Activated CD4-positive, CD25-positive, alpha-beta regulatory T cell treated with anti-CD3 and anti-CD28 coated beads, Interleukin-2, amount 50 U/mL, for 24 hours (primary cell): ENCODE measurements around the gene KRI1.

Source experiments
- ATAC-seq, 2 donors: fragments of 150-1000 bp; cut with Tn5 transposase; one replicate each; pipeline ENCODE4 v1.10.0; 2021; ENCODE audit warnings: mild to moderate bottlenecking in 1 of 2, moderate library complexity in 1 of 2

Gene KRI1

GRCh38 chr19:10565567-10566407 lies at the start of gene KRI1:
TSS of gene KRI1 (minus strand) at chr19:10566010. CDS start at chr19:10565999, 11 bp downstream.
- peak; percentile 55 for ATAC-seq

DNA sequence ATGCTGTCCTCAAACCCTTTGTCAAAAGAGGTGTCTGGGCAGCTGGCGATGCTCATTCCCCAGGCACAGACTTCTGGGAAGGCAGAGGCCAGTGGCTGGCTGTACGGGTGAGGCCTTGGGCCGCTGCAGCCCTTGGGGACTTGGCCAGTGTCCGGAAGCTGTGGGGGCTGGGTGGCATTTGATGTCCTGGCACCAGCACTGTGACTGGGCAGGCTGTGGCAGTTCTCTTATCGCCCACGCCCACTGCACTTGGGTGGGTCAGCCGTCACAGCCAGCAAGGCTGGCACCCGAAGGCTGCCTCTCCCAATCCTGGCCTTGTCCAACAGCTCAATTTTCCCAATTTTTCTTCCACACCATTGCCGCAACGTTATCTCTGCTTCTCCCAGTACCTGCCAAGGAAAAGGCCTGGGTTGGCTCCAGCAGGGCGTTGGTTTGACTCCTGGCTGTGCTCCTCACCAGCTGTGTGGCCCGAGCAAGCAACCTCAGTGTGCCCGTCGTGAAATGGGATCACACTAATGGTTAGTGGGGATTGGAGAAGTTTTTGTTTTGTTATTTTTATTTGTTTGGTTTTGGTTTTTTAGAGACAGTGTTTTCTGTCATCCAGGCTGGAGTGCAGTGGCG lies 46.8 kb upstream of the KRI1 start:
- ATAC-seq = no peak

- ATAC-seq = no peak
These were observed 46.1 kb upstream of the KRI1 start for GRCh38 chr19:10611907-10612306.

- no peak for ATAC-seq
These were observed 38.7 kb upstream of the KRI1 start for GRCh38 chr19:10604460-10604980.

DNA sequence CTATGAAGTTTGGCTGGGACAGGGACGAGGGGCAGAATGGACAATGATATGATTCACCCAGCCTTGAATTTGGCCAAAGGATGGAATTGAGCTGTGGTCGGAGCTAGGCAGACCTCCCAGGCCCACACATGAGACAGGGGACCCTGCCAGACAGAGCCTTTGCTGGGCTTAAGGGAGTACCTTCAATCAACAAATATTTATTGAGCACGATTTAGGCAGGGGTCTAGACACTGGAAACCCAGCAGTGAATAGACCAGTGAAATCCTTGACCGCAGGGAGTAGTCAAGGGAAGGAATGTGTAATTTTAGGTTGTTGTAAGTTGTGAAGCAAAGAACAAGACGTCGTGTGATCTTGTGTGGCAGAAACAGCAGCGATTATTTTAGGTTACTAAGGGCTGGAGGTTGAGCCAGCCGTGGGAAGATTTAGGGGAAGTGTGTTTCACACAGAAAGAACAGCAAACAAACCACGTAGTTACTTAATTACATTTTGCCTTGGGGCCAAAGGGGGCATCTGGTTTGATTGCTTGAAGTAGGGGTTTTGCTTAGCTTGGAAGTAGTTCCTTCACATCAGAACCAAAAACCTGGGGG lies 38.2 kb upstream of the KRI1 start:
- peak; percentile 16 to 21 for ATAC-seq

DNA sequence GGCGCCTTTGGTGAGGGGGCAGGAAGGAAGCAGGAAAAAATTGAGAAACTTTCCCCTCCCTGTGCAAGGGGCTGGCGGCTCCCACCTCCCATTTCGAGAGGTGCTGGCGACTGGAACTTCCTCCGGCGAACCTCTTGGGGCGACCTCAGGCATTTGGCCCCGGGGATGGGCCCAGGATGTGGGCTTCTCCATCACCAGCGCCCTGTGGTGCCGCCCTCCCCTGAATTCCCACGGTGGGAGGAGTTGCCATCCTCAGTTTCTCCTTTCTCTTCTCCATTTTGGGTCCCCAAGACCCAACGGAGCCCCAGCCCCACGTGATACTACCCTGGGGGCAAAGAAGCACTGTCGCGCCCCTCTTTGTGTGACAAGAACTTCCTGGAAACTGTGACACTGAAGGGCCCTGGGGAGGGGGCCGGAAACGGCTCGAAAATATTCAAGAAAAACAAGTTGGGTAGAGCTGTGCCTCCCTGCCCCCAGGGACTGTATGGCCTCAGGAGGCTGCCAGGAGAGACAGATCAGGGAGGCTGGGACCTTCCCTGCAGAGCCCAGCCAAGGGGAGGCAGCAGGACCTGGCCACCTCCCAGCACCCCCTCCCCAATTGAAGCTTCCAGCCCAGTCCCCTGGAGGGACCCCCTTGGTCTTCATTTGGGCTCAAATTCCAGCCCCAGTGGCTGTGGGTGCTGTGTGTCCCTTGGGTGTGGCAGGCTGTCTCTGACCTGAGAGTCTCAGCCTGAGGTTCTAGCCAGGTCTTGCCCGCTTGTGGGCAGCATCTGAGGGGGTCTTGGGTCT lies 37.5 kb upstream of the KRI1 start:
- ATAC-seq = peak; percentile 67 to 72

DNA sequence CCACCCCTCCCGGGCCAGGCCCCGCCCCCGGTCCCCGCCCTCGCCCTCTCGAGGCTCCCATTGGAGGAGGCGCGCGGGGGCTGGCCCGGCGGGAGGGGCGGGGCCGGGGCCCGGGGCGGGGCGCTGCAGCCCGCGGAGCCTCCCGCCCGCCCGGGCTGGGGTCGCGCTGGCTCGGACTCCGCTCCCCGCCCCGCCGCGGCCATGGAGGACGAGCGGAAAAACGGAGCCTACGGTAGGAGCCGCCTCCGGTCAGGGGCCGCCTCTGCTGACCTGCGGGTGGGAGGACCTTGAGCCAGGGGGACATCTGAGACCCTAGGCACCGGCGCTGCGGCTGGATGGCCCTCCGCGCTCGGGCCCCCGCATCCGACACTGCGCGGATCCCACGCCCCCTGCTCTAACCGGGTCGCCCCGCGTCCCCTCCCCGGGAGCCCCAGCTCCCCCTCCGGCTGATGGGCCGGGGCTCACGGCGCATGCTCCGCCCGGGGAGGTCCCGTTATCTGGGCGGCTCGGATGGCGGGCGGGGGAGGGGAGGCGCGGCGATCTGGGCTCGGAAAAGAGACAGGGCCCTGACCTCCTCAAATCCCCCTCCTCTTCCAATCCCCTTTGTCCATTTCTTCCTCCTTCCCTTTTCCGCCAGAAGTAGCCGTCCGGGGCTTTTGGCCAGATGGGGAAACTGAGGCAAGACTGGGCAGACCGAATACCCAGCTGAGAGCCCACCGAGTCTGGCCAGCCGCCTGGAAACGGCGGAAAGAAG lies 36.7 kb upstream of the KRI1 start:
- peak; percentile 80 for ATAC-seq

- no peak for ATAC-seq
These were observed 36.2 kb upstream of the KRI1 start for GRCh38 chr19:10601999-10602329.

- no peak for ATAC-seq
These were observed 34.3 kb upstream of the KRI1 start for GRCh38 chr19:10600149-10600548.

DNA sequence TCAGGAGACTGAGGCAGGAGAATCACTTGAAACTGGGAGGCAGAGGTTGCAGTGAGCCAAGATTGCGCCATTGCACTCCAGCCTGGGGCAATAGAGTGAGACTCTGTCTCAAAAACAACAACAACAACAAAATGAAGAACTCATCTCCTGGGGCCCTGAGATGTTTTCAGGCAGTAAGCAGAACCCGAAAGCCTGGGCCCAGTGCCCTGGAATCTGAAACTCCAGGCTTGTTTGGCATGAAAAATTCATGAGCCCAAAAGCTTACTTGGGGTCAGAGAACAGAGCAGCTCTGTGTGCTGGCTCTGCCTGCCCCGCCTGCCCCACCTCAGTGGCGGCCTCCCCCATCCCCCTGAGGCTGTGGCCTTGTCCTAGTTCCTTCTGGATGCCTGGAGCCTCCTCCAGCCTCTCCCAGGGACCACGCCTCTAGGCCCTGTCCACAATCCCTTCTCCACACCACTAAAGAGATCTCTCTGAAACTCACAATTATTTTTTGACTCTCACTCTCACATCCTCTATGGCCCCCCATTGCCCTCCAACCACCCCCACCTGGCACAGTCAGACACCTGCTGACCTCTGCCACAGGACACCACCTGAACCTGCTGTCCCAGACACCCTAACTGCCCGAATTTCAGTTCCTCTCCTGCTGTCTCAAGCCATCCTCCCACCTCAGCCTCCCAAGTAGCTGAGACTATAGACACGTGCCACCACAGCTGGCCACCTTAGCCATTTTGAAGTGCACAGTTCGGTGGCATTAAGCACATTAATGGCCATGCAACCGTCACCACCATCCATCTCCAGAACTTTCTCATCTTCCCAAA lies 28.2 kb upstream of the KRI1 start:
- ATAC-seq = no peak

DNA sequence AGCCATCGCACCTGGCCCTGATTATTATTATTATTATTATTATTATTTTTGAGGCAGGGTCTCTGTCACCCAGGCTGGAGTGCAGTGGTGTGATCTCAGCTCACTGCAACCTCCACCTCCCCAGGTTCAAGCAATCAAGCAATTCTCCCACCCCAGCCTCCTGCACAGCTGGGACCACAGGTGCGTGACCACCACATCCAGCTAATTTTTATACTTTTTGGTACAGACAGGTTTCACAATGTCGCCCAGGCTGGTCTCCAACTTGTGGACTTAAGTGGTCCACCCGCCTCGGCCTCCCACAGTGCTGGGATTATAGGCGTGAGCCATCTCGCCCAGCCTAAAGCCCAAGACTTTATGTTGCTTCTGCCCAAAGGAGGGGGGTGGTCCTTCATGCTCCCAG lies 27.3 kb upstream of the KRI1 start:
- no peak for ATAC-seq

GRCh38 chr19:10587839-10588150 lies 22.0 kb upstream of the KRI1 start:
- ATAC-seq = no peak

GRCh38 chr19:10587022-10587838 lies 21.4 kb upstream of the KRI1 start, which contains the start of gene AP1M2:
TSS of gene AP1M2 (minus strand) at chr19:10587312. CDS start at chr19:10587231, 81 bp downstream.
- no peak for ATAC-seq

- ATAC-seq = no peak
These were observed 20.6 kb upstream of the KRI1 start for GRCh38 chr19:10586396-10586795.

GRCh38 chr19:10583036-10583776 lies 17.4 kb upstream of the KRI1 start:
- ATAC-seq = no peak

DNA sequence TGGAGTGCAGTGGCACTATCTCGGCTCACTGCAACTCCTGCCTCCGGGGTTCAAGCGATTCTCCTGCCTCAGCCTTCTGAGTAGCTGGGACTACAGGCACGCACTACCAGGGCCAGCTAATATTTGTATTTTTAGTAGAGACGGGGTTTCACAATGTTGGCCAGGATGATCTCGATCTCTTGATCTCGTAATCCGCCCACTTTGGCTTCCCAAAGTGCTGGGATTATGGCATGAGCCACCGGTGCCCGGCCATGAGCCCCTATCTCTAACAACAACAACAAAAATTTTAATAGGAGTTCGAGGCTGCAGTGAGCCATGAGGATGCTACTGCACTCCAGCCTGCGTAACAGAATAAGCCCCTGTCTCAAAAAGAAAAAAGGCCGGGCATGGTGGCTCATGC lies 16.3 kb upstream of the KRI1 start:
- ATAC-seq = no peak

DNA sequence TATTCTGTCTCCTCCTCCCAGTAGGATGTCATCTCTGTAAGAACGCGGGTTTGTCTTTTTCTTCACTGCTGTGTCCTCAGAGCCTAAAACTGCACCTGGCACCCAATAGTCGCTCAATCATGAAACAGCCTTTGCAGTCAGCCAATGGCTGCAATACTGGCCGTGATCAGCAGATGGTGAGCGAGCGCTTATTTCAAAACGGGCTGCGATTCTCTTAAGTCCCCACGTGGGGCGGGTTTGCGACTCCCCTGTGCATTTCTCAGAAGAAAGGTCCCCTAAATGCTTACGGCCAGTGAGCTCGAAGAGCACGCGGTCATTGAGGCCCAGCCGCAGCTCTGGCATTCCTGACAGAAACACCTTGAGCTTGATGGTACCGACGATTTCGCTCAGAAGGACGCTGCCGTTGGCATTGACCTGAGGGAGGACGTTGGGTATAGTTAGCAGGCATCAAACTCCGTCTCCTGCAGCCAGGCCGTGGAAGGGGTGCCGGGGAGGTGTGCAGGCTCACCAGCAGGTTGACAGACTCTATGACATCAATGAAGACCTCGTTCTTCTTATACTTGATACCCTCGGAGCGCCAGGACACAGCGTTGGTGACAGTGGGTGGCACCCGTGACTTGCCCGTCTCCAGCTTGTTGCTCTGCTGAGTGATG lies 15.3 kb upstream of the KRI1 start:
- ATAC-seq = peak; percentile 90 to 93

- ATAC-seq = no peak
These were observed 12.1 kb upstream of the KRI1 start for GRCh38 chr19:10577951-10578350.
